Jurkat, Clone E6-1 (cell line): Measurements from ENCODE around the gene SLC9A8.
"Not testable (repeated sequence)": the region's sequence is repeated elsewhere in the genome, so short reads cannot be mapped to it uniquely, and the experiment has no call there.

ENCODE experiments used
- DNase-seq: peaks from one replicate; pipeline ENCODE4 v3.0.0-alpha.2; 2011; ENCODE audit warnings: low read depth, low spot score
- H3K4me3 ChIP-seq: 2 replicates; pipeline ENCODE4 v1.5.1; 2011; ENCODE audit warnings: mild to moderate bottlenecking, low read length, control low read depth, moderate library complexity

SLC9A8 gene

DNA sequence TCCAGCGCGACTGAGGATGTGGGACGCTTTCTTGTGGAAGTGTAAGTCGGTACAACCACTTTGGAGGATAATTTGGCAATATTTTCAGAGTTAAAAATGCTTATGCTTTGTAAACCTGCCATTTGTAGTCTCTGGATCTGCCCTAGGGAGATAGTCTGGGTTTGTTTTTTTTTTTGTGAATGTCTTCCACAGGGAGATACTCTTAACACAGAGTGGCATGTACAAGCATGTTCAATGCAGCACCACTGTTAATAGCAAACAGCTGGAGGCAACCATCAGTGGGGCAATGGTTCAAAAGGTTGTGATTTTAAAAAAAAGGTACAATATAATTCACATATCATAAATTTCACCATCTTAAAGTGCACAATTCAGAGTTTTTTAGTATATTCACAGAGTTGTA lies 22.4 kb downstream of the SLC9A8 start:
- DNase-seq: no peak
- no peak overlapping the region for H3K4me3 ChIP-seq

DNA sequence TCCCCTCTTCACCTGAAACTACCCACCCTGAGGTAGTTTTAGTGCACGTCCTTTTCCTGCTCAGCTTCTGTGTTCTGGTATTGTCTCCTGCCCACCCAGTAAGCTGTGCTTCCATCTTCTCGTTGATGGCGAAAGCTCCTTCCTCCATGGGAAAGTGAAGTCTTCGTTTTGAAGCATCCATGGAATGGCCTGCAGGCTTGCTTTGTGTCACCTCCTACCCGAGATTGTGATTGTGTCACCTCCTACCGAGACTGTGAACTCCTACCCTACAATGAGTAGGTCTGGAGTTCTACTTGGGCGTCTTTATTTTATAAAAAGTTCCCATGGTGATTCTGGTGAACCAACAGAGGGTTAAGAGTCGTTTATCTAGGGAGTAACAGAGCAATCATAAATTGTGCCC lies 25.9 kb downstream of the SLC9A8 start:
- DNase-seq: no peak

DNA sequence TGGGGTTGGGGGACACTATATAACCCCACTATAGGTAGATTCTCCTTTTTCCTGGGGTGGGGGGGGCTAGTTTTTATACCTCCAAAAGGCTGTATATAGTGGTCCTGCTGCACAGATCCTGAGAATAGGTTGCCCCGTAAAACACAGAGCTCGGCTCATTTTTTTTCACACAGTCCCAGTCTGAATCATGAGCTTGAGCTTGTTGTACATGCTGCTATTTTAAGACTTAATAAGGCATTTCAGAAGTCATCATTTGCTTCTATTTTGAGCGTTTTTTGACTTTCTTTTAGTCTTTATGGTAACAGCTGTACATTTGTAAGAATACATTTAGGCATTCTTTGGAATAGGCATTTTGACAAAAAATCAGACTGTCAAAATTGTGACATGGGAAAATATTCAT lies 30.5 kb downstream of the SLC9A8 start:
- DNase-seq: no peak
- no peak overlapping the region for H3K4me3 ChIP-seq

More for the DNA sequence above, 25.9 kb downstream of the SLC9A8 start:
- no peak overlapping the region for H3K4me3 ChIP-seq

DNA sequence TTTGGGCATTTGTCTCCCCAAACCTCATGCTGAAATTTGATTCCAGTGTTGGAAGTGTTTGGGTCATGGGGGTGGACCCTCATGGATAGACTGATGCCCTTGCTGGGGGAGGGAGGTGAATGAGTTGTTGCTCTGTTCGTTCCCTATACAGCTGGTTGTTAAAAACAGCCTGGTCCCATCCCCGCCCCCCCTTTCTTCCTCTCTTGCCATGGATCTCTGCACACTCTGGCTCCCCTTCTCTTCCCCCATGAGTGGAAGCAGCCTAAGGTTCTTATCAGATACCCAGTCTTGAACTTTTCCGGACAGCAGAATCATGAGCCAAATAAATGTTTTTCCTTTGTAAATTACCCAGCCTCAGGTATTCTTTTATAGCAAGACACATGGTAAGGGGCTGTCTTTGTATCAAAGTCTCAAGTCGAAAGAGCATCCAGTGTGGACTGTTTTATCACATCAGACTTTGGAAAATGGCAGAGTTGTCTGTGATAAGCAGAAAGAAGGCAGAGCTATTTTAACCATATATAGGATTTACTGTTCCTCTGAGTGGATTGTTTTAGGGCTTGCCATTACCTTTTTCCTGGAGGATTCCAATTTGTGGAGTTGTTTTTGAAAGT lies 31.2 kb downstream of the SLC9A8 start:
- no peak overlapping the region for H3K4me3 ChIP-seq
- DNase-seq: no peak

DNA sequence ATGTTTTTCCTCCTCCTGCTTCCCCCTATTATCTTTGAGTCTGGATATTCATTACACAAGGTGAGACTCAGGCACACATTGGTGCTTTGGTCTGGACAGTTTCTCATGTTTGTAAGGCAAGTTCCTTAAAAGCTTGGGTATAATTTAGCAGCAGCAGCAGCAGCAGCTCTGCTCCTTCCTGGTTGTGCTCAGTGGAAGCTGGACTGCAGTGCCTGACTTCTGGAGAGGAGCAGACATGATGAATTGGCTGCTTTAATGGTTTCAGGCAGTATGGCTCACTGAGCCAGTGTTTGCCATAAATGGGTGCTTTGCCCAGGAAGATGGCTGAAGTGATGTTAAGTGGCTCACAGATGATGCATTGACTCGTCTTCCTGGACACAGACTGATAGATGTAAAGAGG lies 32.4 kb downstream of the SLC9A8 start:
- H3K4me3 ChIP-seq: no peak overlapping the region
- no peak for DNase-seq

DNA sequence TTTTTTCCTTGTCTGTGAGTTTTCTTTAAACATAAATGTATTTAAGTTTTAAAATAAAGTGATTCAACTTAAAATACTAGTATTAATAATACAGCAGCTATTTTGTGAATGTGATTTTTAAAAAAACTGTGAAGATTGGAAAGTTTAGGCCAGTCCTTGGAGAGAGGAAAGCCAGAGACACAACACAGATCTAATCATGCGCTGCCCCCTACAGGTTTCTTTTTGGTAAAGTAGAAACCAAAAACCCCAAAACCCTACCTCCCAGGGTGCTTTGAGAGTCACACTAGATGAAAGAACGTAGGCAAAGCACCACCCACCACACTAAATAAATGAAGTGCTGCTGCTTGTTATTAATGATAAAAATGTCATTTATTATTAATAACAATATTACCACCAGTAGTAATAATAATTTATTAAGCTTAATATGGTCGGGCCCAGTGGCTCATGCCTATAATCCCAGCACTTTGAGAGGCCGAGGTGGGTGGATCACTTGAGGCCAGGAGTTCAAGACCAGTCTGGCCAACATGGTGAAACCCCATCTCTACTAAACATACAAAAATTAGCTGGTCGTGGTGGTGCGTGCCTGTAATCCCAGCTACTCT lies 33.7 kb downstream of the SLC9A8 start:
- no peak overlapping the region for H3K4me3 ChIP-seq
- DNase-seq: peak; percentile 56

DNA sequence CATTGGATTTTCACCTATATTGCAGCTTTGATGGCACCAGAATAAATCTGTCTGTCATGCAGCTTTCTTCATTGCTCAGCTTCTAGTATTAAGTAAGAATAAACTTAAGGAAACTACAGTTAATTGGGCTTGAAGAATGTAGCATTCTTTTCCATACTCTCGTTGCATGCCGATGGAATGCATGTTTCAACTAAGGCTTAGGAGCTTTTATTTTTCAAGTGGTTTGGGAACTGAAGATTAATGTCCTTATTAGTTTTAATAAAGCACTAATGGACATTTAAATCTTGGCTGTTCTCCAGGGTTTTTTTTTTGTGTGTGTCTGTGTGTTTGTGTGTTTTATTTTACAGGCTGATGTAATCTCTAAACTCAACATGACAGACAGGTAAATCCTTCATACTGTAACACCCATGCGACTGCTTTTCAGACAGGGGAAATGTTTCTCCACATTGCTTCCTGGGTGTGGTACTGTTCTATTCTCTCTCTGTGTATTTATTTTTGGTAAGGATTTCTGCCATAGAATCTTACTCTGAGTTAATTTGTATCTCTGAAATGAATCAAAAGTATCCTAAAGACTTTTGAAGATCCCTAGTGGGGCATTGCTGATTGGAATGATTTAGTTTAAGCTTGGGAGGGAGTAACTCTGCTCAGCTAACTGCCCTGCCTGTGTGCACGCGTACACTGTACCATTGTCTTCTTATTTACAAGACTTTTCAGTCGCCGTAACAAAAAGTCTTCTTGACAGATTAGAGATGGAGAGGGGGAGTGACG lies 38.0 kb downstream of the SLC9A8 start:
- DNase-seq: no peak
- H3K4me3 ChIP-seq: no peak overlapping the region

DNA sequence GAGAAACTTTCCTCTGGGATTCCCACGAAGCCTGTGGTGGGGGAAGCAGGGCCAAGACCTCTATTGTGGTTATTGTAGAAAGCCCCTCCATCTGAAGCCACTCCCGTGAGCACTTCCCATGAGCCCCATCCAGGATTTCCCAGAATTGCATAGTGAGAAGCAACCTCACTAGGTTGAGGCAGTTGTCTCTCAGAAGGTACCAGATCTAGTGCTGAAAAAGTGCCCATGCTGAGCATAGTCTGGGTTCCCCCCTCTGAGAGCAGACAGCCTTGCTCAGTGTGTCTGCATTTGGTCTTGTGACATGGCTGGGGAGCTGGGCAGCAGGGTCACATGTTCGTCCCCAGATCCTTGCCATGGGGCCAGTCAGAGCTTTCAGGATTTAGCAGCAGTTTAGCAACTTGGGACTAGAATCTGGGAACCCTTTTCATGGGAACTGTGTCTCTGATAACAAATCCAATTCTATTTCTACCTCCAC lies 38.6 kb downstream of the SLC9A8 start:
- no peak for DNase-seq
- H3K4me3 ChIP-seq: no peak overlapping the region

DNA sequence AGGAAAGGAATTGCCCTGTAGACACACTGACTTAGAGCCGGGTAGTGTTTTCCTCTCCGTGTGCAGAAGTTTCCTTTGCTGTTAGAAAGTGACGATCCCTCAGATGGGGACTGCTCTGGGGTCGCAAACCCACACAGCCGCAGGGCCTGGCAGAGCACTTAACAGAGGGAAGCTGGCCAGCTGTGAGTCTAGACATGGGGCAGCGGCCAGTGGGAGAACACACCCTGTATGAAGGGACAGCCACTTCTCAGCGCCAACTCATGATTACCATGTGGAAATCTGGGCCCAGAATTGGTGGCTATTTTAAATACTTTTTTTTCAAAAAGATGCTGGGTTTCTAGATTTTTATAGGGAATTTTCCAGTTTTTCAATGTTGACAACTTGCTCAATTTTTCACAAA lies 39.4 kb downstream of the SLC9A8 start:
- H3K4me3 ChIP-seq: no peak overlapping the region

DNA sequence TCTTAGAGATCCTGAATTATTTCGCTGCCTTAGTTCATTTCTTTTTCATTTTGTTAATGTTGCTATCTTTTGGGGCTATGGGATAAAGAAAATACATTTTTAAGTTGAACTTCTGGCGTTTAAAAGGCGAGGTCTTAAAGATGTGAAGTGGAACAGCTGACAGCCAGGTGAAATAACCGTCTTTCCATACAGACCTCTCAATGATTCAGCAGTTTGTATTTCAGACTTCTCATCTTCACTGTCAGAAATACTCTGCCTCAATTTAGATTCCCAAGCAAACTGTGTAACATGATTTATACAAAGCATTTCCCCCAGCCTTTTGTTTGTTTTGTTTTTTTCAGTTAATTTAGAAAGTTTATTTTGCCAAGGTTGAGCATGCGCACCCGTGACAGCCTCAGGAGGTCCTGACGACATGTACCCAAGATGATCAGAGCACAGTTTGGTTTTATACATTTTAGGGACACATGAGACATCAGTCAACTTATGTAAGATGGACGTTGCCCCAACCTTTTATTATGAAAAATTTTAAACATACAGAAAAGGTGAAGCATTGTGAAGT lies 40.0 kb downstream of the SLC9A8 start:
- no peak overlapping the region for H3K4me3 ChIP-seq
- no peak for DNase-seq

More for the DNA sequence above, 39.4 kb downstream of the SLC9A8 start:
- DNase-seq: no peak

DNA sequence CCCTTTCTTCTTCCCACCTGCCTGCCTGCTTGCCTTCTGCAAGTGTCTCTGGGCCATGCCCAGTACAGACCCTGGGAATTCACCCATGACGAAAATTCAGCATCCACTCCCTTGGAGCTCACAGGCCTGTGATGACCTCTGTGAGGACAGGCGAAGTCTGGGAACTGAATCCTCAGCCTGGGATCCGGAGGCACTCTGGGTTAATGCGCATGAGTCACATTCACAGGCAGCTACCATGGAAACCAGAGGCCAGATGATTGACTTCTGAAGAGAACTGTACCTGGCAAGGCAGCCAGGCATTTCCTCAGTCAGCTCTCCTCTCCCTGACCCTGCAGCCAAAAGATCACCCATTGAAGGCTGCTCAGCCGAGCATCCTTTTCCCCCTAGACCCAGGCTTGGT lies 41.0 kb downstream of the SLC9A8 start:
- DNase-seq: no peak
- H3K4me3 ChIP-seq: no peak overlapping the region

DNA sequence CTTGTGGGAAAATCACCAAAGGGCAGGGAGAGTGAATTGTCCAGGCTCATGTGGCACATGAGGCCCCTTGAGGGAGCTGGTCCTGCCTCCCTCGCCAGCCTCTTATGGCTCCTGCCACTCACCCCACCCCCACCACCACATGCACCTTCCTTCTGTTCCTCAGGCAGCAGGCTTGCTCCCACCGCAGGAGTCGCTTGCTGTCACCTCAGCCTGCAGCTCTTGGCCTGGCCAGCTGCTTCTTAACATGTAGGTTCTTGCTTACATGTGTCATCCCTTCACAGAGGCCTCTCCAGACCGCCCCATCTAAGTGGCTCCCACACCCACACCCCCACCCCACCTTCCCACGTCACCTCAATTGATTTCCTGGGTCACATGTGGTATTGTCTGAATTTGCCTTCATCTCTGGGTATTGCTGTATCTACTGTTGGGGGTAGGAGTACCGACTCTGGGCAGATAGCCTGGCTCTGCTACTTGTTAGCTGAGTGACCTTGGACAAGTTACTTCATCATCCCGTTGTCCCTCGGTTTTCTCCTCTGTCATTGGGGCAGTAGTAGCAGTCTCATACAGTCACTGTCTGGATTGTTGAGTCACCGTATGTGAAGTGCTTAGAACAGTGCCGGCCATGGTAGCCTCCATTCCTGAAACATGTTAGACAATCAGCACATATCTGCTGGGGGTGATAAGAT lies 41.7 kb downstream of the SLC9A8 start:
- DNase-seq: no peak
- H3K4me3 ChIP-seq: no peak overlapping the region

DNA sequence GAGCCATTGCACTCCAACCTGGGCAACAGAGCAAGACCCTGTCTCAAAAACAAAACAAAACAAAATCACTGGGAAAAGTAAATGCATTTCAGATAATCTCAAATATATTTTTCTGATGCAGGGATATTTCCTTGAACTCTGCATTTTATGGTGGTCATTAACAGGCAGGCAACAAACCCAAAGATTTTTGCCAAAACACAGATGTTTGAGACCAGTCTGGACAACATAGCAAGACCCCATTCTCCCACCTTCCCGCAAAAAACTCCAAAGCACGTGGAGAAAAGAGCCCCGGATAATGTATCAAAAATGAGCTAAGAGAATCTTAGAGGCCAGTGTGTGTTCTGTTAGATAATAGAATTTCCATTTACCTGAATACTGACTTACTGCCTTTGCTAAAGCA lies 44.3 kb downstream of the SLC9A8 start:
- no peak for DNase-seq
- no peak overlapping the region for H3K4me3 ChIP-seq

DNA sequence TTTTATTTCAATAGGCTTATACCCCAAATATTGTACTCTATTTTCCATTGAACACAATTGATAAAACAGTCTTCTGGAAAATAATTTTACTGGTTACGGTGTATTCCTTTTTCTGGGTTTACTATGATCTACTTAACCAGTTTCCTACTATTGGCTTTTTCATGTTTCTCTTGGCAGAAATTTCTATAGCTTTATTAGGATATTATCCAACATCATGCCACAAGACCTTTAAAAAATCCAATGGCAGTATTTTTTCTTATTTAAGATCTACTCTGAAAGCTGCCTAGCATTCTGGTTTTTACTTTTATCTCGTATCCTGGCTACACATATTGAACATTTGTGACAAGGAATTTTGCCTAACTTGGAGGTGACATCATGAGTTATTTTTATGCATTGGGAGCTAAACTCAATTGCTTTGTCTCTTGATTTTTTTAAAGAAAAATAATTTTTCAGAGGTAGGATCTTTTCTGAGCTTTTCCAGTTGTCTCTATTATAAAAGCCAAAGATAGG lies 45.5 kb downstream of the SLC9A8 start:
- DNase-seq: no peak
- H3K4me3 ChIP-seq: no peak overlapping the region

DNA sequence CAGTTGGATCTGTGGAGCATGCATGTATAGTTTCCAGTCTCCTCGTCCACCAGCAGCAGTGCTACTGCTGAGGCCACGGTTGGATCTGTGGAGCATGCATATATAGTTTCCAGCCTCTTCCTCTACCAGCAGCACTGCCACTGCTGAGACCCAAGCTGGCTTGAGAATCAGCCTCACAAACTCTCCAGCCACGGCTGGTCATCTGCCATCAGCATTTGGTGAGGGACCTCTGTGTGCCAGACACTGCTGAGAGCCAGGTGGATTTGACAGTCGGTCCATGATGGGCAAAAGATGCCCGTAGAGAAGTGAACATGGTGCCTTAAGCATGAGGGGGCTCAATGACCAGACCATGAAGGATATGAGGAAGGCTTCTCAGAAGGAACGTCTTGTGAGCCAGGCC lies 46.4 kb downstream of the SLC9A8 start:
- no peak for DNase-seq
- H3K4me3 ChIP-seq: no peak overlapping the region

DNA sequence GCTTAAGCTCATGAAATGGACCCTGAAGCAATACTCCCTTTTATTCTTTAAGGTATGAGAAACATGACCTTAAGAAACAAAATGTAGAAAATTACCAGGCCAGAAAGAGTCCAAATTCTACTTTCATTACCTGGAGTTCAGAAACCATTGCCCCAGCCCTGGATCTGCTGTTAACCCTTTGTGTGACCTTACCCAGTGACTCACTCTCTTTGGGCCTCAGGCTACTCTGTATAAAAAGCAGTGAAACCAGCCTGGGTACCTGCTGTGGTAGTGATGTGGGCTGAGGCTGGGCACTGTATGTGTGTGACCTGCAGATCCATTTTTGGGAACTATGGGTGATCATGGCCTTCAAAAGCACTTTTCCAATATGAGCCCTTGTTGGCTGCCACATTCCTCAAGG lies 47.2 kb downstream of the SLC9A8 start:
- H3K4me3 ChIP-seq: no peak overlapping the region
- DNase-seq: no peak

DNA sequence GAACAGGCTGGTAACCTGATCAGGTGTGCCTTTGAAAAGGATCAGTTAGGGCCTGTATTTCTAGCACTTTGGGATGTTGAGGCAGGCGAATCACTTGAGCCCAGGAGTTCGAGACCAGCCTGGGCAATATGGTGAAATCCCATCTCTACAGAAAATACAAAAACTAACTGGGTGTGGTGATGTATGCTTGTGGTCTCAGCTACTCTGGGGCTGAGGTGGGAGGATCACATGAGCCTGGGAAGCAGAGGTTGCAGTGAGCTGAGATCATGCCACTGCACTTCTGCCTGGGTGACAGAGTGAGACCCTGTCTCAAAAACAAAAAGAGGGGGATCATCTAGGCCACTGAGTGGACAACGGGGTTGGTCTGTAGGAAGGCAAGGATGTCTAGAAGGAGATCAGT lies 48.6 kb downstream of the SLC9A8 start:
- not testable (repeated sequence) for DNase-seq, H3K4me3 ChIP-seq

DNA sequence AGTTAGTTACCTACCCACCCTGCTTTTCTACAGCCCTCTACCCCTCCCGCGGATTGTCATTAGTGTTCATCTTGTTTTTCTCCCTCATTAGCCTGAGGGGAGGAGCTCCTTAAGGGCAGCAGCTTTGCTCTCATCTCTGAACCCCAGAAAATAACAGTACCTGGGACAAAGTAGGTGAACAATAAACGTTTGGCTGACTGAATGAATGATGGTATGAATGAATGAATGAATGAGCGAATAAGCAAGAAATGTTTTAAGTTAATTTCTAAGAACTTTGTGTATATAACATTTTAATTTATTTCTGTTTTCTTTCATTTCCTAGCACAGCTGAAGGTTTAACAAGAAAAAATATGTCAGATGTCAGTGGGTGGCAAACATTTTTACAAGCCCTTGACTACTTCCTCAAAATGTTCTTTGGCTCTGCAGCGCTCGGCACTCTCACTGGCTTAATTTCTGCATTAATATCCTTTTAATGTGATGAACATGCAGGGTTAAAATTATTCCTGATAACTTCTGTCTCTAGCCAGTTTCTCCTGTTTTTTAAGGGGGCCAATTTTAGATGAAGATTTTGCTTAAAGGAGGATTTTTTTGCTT lies 50.1 kb downstream of the SLC9A8 start:
- DNase-seq: no peak

DNA sequence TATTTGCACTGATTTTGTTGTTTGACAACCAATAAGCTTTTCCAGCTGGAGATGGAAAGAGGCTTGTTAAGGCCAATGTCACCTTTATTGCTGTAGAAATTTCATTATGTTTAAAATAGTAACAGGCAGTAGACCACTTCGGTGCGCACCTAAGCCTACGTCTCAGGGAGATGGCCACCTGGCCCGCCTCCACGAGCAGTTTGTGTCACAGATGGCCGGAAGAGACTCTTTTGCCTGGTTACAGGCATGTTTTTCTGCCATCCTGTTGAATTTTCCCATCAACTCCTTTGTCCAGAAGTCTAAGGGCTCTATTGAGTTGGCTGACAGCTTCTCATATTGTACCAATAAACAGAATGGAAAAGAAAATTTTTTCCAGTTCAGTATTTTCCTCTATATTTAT lies 51.0 kb downstream of the SLC9A8 start:
- DNase-seq: no peak
- no peak overlapping the region for H3K4me3 ChIP-seq

More for the DNA sequence above, 50.1 kb downstream of the SLC9A8 start:
- H3K4me3 ChIP-seq: no peak overlapping the region
